Measurements from ENCODE around the gene EPC1. TPM values are rescaled to one million over a fixed set of nuclear protein-coding genes. Genes with fewer than 3 reads are reported as not detected.

EPC1 gene
- total RNA-seq, 1 donor from 2014 or later: 82.8 TPM

DNA sequence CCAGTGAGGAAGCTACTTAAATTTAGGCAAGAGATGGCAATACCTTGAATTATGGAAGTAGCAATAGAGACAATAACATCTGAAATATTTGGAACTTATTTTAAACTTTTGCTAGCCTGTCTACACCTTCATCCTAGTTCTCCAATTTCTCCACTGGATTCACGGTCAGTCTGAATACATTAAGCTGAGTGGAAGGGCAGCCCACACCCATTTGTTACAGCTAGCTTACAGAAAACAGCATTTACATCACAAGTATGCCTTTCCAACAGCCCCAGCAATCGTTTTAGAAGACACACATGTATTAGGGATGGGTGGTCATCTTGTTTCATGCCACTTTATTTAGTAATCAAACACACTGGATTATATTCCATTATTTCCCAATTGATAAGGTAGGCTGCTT is 16.7 kb downstream of the EPC1 start:
- TF ChIP-seq, protein P1, sequence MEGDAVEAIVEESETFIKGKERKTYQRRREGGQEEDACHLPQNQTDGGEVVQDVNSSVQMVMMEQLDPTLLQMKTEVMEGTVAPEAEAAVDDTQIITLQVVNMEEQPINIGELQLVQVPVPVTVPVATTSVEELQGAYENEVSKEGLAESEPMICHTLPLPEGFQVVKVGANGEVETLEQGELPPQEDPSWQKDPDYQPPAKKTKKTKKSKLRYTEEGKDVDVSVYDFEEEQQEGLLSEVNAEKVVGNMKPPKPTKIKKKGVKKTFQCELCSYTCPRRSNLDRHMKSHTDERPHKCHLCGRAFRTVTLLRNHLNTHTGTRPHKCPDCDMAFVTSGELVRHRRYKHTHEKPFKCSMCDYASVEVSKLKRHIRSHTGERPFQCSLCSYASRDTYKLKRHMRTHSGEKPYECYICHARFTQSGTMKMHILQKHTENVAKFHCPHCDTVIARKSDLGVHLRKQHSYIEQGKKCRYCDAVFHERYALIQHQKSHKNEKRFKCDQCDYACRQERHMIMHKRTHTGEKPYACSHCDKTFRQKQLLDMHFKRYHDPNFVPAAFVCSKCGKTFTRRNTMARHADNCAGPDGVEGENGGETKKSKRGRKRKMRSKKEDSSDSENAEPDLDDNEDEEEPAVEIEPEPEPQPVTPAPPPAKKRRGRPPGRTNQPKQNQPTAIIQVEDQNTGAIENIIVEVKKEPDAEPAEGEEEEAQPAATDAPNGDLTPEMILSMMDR (IDR thresholded peaks at IDR 0.05): no peak
- Mint-ChIP-seq H3K36me3 (ENCODE audit: low read depth) (peaks cover 33% of the 10 kb centered on the region), H3K9me3 (no peaks in the 10 kb centered on the region), H3K4me1 (peaks cover 96% of the 10 kb centered on the region), H3K27ac (peak overlapping the region; percentile 55), H3K4me3 (no peak overlapping the region), H3K27me3 (no peaks in the 10 kb centered on the region)
- ChIA-PET POLR2A (interaction anchor here (0.6 to 1.6 kb wide), 2 partner anchors 11 to 17 kb away, joined by 3 to 4 read pairs; partner anchors contain the start of gene EPC1), CTCF (interaction anchor here (1.2 kb wide), 1 partner anchor 16 kb away, joined by 6 read pairs; no protein-coding TSS in a partner anchor)
- DNase-seq: no peak
- no peak for ATAC-seq (ENCODE audit: low read depth)
- intact Hi-C loops (cut with micrococcal nuclease): no loop called here

DNA sequence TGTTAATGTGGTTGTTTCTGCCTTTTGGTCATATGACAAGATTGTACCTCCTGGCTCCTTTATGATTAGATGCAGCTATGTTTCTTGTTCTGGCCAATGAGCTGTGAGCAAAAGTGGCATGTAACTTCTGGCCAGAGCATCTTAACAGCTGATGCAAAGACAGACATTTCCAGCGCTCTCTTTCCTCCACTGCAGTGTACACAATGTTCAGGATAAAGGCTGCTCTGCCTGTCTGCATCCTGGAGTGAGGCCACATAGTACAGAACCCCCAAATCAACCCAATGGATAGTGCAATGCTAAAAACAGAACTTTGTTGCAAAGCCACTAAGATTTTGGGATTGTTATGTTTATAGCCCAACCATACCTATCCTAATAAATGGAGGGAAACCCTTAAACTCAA is 17.9 kb downstream of the EPC1 start:
- Mint-ChIP-seq H3K9me3 (no peaks in the 10 kb centered on the region), H3K36me3 (ENCODE audit: low read depth) (peaks cover 35% of the 10 kb centered on the region), H3K4me3 (no peak overlapping the region), H3K4me1 (peaks cover 92% of the 10 kb centered on the region), H3K27me3 (no peaks in the 10 kb centered on the region), H3K27ac (peak overlapping the region; percentile 25)
- ChIA-PET CTCF (interaction anchor here (1.2 kb wide), 1 partner anchor 17 kb away, joined by 6 read pairs; no protein-coding TSS in a partner anchor), POLR2A (interaction anchor here (1.6 kb wide), 1 partner anchor 18 kb away, joined by 4 read pairs; the partner anchor contains the start of gene EPC1)
- TF ChIP-seq, protein P1 (IDR thresholded peaks at IDR 0.05): no peak
- ATAC-seq (ENCODE audit: low read depth): no peak
- intact Hi-C loops (cut with micrococcal nuclease): no loop called here
- no peak for DNase-seq

DNA sequence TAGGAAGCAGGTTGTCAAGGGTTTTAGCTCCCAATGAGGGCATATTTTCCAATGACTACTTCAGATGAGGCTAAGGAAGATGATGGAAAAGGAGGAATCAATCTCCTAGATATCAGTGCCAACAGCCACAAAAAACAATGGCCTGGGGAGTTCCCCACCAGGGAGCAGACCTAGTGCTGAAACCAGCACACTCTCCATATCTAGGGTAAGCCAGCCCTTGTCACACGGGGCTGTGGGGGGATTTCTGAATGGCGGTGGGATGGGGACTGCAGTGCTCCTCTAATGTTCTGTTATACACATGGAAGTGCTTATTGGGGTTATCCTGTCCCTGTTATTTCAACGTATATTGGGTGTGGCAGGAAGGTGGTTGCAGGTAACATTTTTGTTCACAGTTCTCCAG is 18.5 kb downstream of the EPC1 start:
- CTCF ChIA-PET: no interaction called here
- Mint-ChIP-seq H3K36me3 (ENCODE audit: low read depth) (peaks cover 30% of the 10 kb centered on the region), H3K27ac (peak overlapping the region; percentile 25), H3K9me3 (no peaks in the 10 kb centered on the region), H3K4me3 (no peak overlapping the region), H3K4me1 (peaks cover 88% of the 10 kb centered on the region), H3K27me3 (no peaks in the 10 kb centered on the region)
- TF ChIP-seq, protein P1 (IDR thresholded peaks at IDR 0.05): no peak
- POLR2A ChIA-PET: interaction anchor here (1.6 kb wide), 1 partner anchor 19 kb away, joined by 4 read pairs; the partner anchor contains the start of gene EPC1
- no peak for ATAC-seq (ENCODE audit: low read depth)
- intact Hi-C loops (cut with micrococcal nuclease): no loop called here
- DNase-seq: no peak

DNA sequence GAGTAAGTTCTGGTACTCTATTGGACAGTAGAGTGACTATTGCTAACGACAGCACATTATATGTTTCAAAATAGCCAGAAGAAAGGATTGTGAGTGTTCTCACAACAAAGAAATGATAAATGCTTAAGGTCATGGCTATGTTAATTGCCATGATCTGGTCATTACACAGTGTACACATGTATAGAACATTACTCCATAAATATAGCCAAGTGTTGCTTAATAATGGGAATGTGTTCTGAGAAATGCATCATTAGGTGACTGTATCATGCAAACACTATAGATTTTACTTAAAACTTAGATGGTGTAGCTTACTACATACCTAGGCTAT is 19.6 kb downstream of the EPC1 start:
- POLR2A ChIA-PET: interaction anchor here (0.8 kb wide), 1 partner anchor 9 kb away, joined by 8 read pairs; no protein-coding TSS in a partner anchor
- Mint-ChIP-seq H3K4me3 (peak overlapping the region; percentile 21), H3K27me3 (no peaks in the 10 kb centered on the region), H3K9me3 (no peaks in the 10 kb centered on the region), H3K4me1 (peaks cover 87% of the 10 kb centered on the region), H3K27ac (peak overlapping the region; percentile 50), H3K36me3 (ENCODE audit: low read depth) (peaks cover 24% of the 10 kb centered on the region)
- TF ChIP-seq, protein P1 (IDR thresholded peaks at IDR 0.05): no peak
- no peak for DNase-seq
- no peak for ATAC-seq (ENCODE audit: low read depth)
- CTCF ChIA-PET: no interaction called here
- intact Hi-C loops (cut with micrococcal nuclease): loop anchor here (1.0 kb wide), 1 partner anchor 8 kb away; no protein-coding TSS in a partner anchor

DNA sequence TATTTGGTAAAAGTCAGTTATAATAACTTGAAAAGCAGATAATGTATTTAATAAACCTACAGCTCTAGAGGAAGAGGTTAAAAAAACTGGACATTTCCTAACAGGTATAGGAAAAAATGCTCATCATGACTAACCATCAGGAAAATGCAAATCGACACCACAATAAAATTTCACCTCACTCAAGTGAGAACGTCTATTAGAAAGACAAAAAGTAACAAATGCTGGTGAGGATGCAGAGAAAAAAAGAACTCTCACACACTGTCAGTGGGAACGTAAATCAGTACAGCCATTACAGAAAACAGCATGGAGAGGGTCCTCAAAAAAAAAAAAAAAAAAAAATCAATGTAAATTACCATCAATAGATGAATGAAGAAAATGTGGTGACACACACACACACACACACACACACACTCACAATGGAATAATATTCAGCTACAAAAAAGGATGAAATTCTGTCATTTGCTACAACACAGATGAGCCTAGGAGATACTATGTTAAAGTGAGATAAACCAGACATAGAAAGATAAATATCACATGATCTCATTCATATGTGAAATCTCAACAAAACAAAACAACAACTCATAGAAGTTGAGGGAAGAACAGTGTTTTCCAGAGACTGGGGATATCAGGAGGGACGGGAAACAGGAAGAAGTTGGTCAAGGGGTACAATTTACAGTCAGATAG is 20.1 kb downstream of the EPC1 start:
- H3K27ac Mint-ChIP-seq: peak overlapping the region; percentile 50
- CTCF ChIA-PET: no interaction called here

More for the DNA sequence above, 20.1 kb downstream of the EPC1 start:
- TF ChIP-seq, protein P1 (IDR thresholded peaks at IDR 0.05): no peak
- no peaks in the 10 kb centered on the region for H3K27me3 Mint-ChIP-seq
- intact Hi-C loops (cut with micrococcal nuclease): loop anchor here (1.0 kb wide), 2 partner anchors 8 to 9 kb away; no protein-coding TSS in a partner anchor
- H3K4me3 Mint-ChIP-seq: peak overlapping the region; percentile 21
- POLR2A ChIA-PET: interaction anchor here (0.8 kb wide), 1 partner anchor 10 kb away, joined by 8 read pairs; no protein-coding TSS in a partner anchor
- H3K36me3 Mint-ChIP-seq (ENCODE audit: low read depth): peaks cover 21% of the 10 kb centered on the region
- ATAC-seq (ENCODE audit: low read depth) (no peak), DNase-seq (no peak)
- no peaks in the 10 kb centered on the region for H3K9me3 Mint-ChIP-seq
- peaks cover 84% of the 10 kb centered on the region for H3K4me1 Mint-ChIP-seq

Measured in activated B cell treated with CpG ODN at 0.5 μM for 24 hours (primary cell).